Osteoblast (primary cell): Measurements from ENCODE around the gene IGFBP4. TPM values are rescaled to one million over a fixed set of nuclear protein-coding genes. Genes with fewer than 3 reads are reported as not detected.

Experiments used
- DNase-seq: peaks from one replicate; pipeline ENCODE4 v3.0.0; 2011; ENCODE audit warnings: low spot score, mixed read lengths; ENCODE audit not compliant: insufficient read length; ENCODE audit errors: missing footprints
- H2AFZ ChIP-seq: 2 replicates; pipeline ENCODE4 v1.6.0; 2011; ENCODE audit warnings: mild to moderate bottlenecking, low read length
- H3K27ac ChIP-seq: 2 replicates; pipeline ENCODE4 v1.5.1; 2011; ENCODE audit warnings: mild to moderate bottlenecking, low read depth, low read length, moderate library complexity
- H3K27me3 ChIP-seq: 2 replicates; pipeline ENCODE4 v1.6.0; 2012; ENCODE audit warnings: mild to moderate bottlenecking, control low read depth, inconsistent platforms, low read length, moderate library complexity; ENCODE audit not compliant: insufficient read depth
- H3K36me3 ChIP-seq: 2 replicates; pipeline ENCODE4 v1.5.1; 2011; ENCODE audit warnings: mild to moderate bottlenecking, low read length, control low read depth, moderate library complexity; ENCODE audit not compliant: insufficient read depth
- H3K4me1 ChIP-seq: 2 replicates; pipeline ENCODE4 v1.5.1; 2011; ENCODE audit warnings: mild to moderate bottlenecking, low read length, control low read depth, moderate library complexity; ENCODE audit not compliant: insufficient read depth
- H3K4me2 ChIP-seq: 2 replicates; pipeline ENCODE4 v1.6.0; 2011; ENCODE audit warnings: mild to moderate bottlenecking, low read length; ENCODE audit not compliant: insufficient read depth
- H3K4me3 ChIP-seq: fragments of 200-600 bp; sonication (generic); 3 replicates; pipeline ENCODE4 v1.5.1; 2012; ENCODE audit warnings: mild to moderate bottlenecking, low read length, inconsistent platforms; ENCODE audit not compliant: insufficient read depth
- H3K79me2 ChIP-seq: 2 replicates; pipeline ENCODE4 v1.6.0; 2012; ENCODE audit warnings: mild to moderate bottlenecking, low read length, control low read depth, inconsistent platforms; ENCODE audit not compliant: insufficient read depth
- H3K9me3 ChIP-seq: 2 replicates; pipeline ENCODE4 v1.5.1; 2011; ENCODE audit warnings: low read depth, low read length, control low read depth
- H4K20me1 ChIP-seq: 2 replicates; pipeline ENCODE4 v1.6.0; 2012; ENCODE audit warnings: mild to moderate bottlenecking, low read length, control low read depth; ENCODE audit not compliant: insufficient read depth
- total RNA-seq: library from RNA; depleted of rRNA; stranded (reverse); fragments of >200 nt; gene quantifications from 2 replicates; pipeline ENCODE4 v1.2.3, GENCODE V29; 2012
- TF ChIP-seq, protein P1 (sequence below): IDR thresholded peaks from 2 replicates; pipeline ENCODE4 v1.5.1; 2011; ENCODE audit warnings: mild to moderate bottlenecking, low read depth, low read length, moderate library complexity; ENCODE audit errors: extremely low read depth

Gene IGFBP4
- total RNA-seq, 1 donor = 666 TPM

DNA sequence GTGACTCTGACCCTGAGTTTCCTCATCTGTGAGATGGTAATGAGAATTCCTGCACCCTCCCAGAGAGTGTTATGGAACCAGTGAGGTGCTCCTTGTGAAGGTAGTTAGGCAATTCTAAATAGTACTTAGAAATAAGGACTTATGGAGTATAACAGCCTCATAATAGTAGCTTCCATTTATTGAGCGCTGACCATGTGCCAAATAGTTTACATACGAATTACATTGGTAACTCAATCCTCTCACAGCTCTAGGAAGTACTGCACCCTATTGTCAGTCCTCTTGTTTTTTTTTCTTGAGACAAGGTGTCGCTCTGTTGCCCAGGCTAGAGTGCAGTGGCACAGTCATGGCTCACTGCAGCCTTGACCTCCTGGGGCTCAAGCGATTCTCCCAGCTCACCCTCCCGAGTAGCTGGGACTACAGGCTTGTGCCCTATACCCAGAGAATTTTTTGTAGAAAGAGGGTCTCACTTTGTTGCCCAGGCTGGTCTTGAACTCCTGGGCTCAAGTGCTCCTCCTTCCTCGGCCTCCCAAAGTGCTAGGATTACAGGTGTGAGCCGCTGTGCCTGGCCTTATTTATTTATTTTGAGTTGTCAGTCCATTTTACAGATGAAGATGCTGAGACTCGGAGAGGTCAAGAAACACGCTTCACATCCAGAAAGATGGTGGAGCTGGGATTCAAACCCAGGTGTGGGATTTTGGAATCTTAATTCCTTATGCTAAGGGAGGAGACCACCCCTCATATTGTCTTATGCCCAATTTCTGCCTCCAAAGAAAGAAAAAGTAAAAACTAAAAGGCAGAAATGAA lies 55.2 kb downstream of the IGFBP4 start:
- TF ChIP-seq, protein P1, sequence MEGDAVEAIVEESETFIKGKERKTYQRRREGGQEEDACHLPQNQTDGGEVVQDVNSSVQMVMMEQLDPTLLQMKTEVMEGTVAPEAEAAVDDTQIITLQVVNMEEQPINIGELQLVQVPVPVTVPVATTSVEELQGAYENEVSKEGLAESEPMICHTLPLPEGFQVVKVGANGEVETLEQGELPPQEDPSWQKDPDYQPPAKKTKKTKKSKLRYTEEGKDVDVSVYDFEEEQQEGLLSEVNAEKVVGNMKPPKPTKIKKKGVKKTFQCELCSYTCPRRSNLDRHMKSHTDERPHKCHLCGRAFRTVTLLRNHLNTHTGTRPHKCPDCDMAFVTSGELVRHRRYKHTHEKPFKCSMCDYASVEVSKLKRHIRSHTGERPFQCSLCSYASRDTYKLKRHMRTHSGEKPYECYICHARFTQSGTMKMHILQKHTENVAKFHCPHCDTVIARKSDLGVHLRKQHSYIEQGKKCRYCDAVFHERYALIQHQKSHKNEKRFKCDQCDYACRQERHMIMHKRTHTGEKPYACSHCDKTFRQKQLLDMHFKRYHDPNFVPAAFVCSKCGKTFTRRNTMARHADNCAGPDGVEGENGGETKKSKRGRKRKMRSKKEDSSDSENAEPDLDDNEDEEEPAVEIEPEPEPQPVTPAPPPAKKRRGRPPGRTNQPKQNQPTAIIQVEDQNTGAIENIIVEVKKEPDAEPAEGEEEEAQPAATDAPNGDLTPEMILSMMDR = no peak
- Histone ChIP-seq H4K20me1 (no peaks in the 10 kb centered on the region), H3K9me3 (no peaks in the 10 kb centered on the region), H3K79me2 (no peaks in the 10 kb centered on the region), H2AFZ (peak overlapping the region; percentile 52), H3K27me3 (no peaks in the 10 kb centered on the region), H3K4me3 (no peak overlapping the region), H3K4me2 (no peak overlapping the region), H3K27ac (peak overlapping the region; percentile 79), H3K36me3 (no peaks in the 10 kb centered on the region), H3K4me1 (peaks cover 30% of the 10 kb centered on the region)
- no peak for DNase-seq

DNA sequence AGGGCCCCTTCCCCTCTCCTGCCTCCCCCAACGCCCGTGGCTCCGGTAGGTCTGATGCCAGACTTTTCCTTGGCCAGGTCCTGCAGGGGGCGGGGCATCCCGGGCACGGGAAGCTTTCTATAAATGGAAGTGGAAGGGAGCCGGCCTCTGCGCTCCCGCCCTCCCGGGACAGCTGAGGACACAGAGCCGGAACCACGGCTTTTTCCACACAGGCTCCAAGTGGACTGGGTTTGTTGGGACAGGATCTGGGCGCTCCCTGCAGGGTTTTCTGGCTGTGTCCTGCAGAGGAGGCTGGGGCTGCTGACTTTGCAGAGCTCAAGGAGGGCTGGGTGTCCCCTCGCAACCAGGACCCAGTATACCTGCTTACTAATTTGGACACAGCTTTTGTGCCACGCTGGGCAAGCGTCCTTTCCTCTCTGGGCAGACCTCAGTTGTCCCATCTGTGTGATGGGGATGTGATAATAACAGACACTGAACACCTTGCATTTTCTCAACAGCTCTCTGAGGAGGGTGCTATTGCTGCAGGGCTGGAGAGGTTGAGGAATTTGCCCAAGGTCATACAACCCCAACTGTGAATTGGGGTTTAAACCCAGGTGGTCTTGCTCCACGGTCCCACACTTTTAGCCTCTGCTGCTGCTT lies 56.4 kb downstream of the IGFBP4 start:
- peak overlapping the region; percentile 46 for H2AFZ ChIP-seq
- TF ChIP-seq, protein P1 = no peak

DNA sequence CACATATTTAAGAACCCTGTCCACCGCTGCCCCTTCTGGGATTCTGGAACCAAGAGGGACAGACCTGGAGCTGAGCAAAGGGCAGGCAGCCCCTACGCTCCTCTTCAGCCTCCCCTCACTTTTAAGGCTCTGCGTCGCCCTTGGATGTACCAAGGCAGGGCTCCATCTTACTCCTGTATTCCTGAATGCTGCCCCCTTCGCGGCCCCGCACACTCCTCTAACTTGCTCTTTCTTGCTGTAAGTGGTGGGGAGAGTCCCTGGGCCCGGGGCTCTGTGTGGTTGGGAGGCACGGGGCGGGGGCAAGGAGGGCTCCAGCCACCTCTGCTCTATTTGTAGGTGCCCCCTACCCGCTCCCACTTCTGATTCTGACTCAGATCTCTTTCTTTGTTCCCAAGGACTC lies 56.9 kb downstream of the IGFBP4 start:
- Histone ChIP-seq H3K4me1 (peaks cover 23% of the 10 kb centered on the region), H4K20me1 (no peaks in the 10 kb centered on the region), H3K4me2 (no peak overlapping the region), H3K27ac (peak overlapping the region; percentile 66), H3K4me3 (no peak overlapping the region), H2AFZ (no peak overlapping the region), H3K36me3 (no peaks in the 10 kb centered on the region), H3K79me2 (no peaks in the 10 kb centered on the region), H3K27me3 (no peaks in the 10 kb centered on the region), H3K9me3 (no peaks in the 10 kb centered on the region)
- TF ChIP-seq, protein P1 = no peak
- no peak for DNase-seq

More for the DNA sequence above, 56.4 kb downstream of the IGFBP4 start:
- H4K20me1 ChIP-seq = no peaks in the 10 kb centered on the region
- no peak overlapping the region for H3K4me3 ChIP-seq
- no peaks in the 10 kb centered on the region for H3K36me3 ChIP-seq
- peak overlapping the region; percentile 66 for H3K27ac ChIP-seq
- H3K9me3 ChIP-seq = no peaks in the 10 kb centered on the region
- H3K79me2 ChIP-seq = no peaks in the 10 kb centered on the region
- no peaks in the 10 kb centered on the region for H3K27me3 ChIP-seq
- peak overlapping the region; percentile 77 for H3K4me2 ChIP-seq
- H3K4me1 ChIP-seq = peaks cover 23% of the 10 kb centered on the region
- peak; percentile 93 for DNase-seq

DNA sequence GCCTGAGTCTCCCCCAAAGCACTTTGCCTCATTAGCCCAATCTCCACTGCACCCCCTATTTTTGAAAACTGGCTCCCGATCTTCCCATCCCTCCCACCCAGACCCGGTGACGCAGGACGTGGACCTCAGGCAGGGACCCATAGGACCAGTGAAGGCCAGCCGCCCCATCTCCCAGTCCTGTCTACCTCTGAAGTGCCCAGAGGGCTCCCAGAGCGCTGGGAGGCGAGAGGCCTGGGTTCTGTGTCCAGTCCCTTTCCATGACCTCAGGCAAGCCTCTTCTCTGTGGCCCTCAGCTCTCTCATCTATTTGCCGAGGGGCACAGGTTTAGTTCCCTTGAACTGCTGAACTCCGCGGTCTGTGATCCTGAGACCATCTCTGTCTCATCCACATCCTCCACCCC lies 57.5 kb downstream of the IGFBP4 start:
- Histone ChIP-seq H2AFZ (no peak overlapping the region), H3K36me3 (no peaks in the 10 kb centered on the region), H3K4me3 (no peak overlapping the region), H4K20me1 (no peaks in the 10 kb centered on the region), H3K79me2 (no peaks in the 10 kb centered on the region), H3K27ac (no peak overlapping the region), H3K27me3 (no peaks in the 10 kb centered on the region), H3K4me1 (peaks cover 23% of the 10 kb centered on the region), H3K9me3 (no peaks in the 10 kb centered on the region), H3K4me2 (no peak overlapping the region)
- no peak for DNase-seq
- TF ChIP-seq, protein P1 = no peak
